NCI-H128 (cell line): ENCODE results near the gene OR2T10.
"Not testable (repeated sequence)": the region's sequence is repeated elsewhere in the genome, so short reads cannot be mapped to it uniquely, and the experiment has no call there.

Source experiments
- DNase-seq: peaks from one replicate; lab custom pipeline; 2025; ENCODE audit not compliant: unreplicated experiment; lab: John Stamatoyannopoulos, UW

The OR2T10 gene

GRCh38 chr1:248596615-248597014, 885 bp downstream of the OR2T10 start:
- no peak for DNase-seq

- DNase-seq: no peak
Measured at GRCh38 chr1:248593226-248593625, 4.3 kb downstream of the OR2T10 start.

- no peak for DNase-seq
Measured at GRCh38 chr1:248592655-248593054, 4.8 kb downstream of the OR2T10 start.

- no peak for DNase-seq
Measured at GRCh38 chr1:248590055-248590454, 7.4 kb downstream of the OR2T10 start.

GRCh38 chr1:248589334-248589733, 8.2 kb downstream of the OR2T10 start:
- no peak for DNase-seq

GRCh38 chr1:248585266-248585665, 12.2 kb downstream of the OR2T10 start:
- no peak for DNase-seq

GRCh38 chr1:248576260-248576980, 21.1 kb downstream of the OR2T10 start:
- DNase-seq: no peak

- DNase-seq: not testable (repeated sequence)
Measured at GRCh38 chr1:248574657-248575056, 22.8 kb downstream of the OR2T10 start, which contains the start of gene OR2T34. OR2T34 (minus strand) TSS chr1:248574757; CDS start chr1:248574757, 0 bp downstream.

- DNase-seq: not testable (repeated sequence)
Measured at GRCh38 chr1:248573856-248574255, 23.6 kb downstream of the OR2T10 start.

- not testable (repeated sequence) for DNase-seq
Measured at GRCh38 chr1:248572049-248572448, 25.5 kb downstream of the OR2T10 start.

- not testable (repeated sequence) for DNase-seq
Measured at GRCh38 chr1:248570811-248571210, 26.7 kb downstream of the OR2T10 start.

- DNase-seq: not testable (repeated sequence)
Measured at GRCh38 chr1:248569049-248569448, 28.5 kb downstream of the OR2T10 start.

GRCh38 chr1:248565530-248566373, 31.7 kb downstream of the OR2T10 start:
- not testable (repeated sequence) for DNase-seq

GRCh38 chr1:248562672-248563071, 34.8 kb downstream of the OR2T10 start, which contains the start of gene OR2T29:
OR2T29 (minus strand) TSS chr1:248562772; CDS start chr1:248559491, 3,281 bp downstream.
- DNase-seq: not testable (repeated sequence)

- not testable (repeated sequence) for DNase-seq
Measured at GRCh38 chr1:248551027-248551426, 46.5 kb downstream of the OR2T10 start.

- DNase-seq: not testable (repeated sequence)
Measured at GRCh38 chr1:248547383-248547782, 50.1 kb downstream of the OR2T10 start.
